HG03039 (cell line): ENCODE results near the gene CDHR3.
A peak's percentile ranks its signal among the peaks of the same experiment; 100 is the strongest.

Source experiments
- ATAC-seq: cut with Tn5 transposase; IDR thresholded peaks from one replicate; pipeline ENCODE4 v1.9.1; 2021; ENCODE audit warnings: mild to moderate bottlenecking, moderate library complexity; ENCODE audit not compliant: unreplicated experiment

Gene CDHR3

DNA sequence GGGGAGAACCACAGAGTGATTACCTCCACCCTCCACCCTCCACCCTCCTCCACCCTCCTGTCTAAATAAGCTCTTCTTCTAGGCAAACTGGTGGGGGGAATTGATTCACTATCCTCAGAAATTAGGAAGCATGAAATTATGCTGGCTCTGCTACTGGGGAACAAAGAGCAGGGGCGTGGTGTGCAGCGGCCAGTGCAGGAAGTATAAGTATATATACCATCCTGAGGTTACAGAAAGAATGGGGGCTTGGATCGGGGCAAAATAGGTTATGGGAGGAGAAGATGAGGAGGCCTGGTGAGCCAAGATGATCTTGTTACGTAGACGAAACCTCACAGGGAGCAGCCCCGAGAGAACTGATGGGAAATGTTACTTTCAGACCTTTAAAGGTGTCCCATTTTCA lies 100.0 kb downstream of the CDHR3 start:
- ATAC-seq, result no peak

GRCh38 chr7:106063692-106064091 lies 100.6 kb downstream of the CDHR3 start:
- no peak for ATAC-seq

- ATAC-seq, result no peak
Observed at GRCh38 chr7:106064316-106064715, 101.3 kb downstream of the CDHR3 start.

DNA sequence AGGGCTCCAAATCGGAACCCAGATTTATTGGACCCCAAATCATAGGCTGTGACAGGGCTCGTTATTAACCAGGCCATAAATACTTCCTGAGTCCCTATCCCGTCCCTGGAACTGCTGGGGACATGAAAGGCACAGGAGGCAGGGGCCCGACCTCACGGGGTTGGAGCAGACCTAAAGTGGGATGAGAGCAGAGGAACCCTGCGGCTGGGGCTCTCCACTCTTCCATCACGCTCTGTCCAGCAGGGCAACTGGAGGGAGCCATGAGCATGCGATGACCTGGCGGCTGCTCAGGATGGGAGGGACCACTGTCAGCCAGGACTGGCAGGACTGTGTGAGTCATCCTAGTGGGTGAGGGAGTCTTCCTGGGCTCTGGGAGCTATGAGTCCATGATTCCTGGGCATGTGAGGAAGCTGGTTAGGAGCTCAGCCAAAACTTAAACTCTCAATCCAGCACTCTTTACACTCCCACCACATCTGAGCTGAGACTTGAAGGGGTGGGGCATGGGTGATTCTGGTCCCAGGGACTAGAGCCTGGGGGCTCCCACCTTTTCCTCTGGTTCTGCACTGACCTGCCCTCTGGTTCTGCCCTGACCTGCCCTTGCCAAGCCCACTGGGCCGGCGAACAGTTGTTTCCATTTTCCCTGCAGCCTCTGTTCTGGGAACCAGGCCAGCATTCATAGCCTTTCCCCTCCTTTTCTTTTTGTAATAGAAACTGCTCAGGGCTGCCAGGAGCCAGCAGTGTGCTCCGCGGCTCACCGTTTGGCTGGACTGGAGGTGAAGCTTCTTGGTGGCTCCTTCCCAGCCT lies 101.9 kb downstream of the CDHR3 start:
- no peak for ATAC-seq

DNA sequence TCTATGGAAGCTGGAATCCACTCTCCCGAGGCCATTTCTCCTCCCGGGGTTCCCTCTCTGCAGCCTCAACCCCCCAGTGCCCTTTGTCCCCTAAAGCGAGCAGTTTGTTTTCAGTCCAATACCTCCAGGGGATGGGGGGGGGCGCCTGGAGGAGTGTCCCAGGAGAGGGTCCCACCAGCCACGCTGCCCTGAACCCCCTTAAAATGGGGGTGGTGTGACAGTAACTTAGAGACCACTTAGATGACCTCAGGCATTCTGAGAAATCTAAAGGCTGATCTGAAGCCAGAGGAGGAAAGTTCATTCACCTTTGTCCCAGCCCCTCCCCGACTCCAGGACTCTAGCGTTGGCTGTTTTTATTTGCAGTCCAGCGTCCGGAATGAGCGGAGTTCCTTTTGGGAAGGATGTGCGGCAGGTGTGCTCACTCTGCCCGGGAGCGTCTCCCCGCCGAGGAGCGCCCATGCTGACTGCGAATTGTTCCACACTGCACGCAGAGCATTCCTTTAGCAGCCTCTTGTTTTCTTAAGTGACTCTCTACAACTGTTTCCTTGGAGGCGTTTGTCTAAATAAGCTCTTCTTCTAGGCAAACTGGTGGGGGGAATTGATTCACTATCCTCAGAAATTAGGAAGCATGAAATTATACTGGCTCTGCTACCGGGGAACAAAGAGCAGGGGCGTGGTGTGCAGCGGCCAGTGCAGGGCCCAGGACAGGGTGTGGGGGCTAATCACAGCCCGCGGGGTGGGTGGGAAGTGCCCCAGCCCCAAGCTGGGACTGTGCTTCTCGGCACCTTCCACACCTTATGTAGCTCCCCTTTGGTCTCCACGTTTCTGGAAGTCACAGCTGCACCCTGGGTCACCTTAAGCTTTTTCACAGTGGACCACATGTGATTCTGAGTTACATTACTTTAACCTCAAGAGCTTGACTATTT lies 102.8 kb downstream of the CDHR3 start:
- no peak for ATAC-seq

DNA sequence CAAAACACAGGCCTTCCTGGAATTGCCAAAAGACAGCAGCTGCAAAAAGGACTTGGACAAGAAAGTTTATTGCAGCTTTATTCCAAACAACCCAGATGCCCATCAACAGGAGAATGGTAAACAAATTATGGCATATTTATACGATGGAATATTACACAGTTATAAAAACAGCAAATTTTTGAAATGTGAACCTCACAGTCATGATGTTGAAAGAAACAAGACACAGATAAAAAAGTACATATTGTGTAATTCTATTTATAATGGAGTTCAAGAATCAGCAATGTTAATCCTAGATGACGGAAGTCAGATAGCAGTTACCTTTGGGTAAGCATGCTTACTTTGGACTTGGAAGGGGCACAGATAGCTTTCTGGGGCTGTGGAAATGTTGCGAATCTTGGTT lies 104.6 kb downstream of the CDHR3 start:
- ATAC-seq, result no peak

DNA sequence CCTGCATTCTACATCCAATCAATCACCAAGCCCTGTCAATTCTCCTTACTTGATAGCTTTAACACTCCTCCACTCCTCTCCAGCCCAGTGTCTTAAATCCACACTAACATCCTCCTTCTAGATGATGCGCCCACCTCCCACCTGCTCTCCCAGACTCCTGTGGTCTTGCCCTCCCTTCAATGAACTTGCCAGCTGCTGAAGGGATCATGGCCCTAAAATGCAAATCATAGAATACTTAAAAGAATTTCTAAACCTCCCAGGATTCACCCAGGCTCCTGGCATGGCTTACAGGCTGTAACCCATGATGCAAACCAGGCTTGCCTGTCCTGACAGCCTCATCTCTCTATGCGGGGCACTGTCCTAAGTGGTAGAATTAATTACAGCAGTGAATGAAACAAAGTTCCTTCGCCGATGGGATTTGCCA lies 105.5 kb downstream of the CDHR3 start:
- no peak for ATAC-seq

- ATAC-seq, result no peak
Observed at GRCh38 chr7:106068986-106069385, 105.9 kb downstream of the CDHR3 start.

- ATAC-seq, result no peak
Observed at GRCh38 chr7:106069471-106070200, 106.6 kb downstream of the CDHR3 start.

- no peak for ATAC-seq
Observed at GRCh38 chr7:106070201-106070551, 107.1 kb downstream of the CDHR3 start.

- no peak for ATAC-seq
Observed at GRCh38 chr7:106070567-106071254, 107.6 kb downstream of the CDHR3 start.

GRCh38 chr7:106071356-106071998 lies 108.4 kb downstream of the CDHR3 start:
- peak; percentile 95 for ATAC-seq

GRCh38 chr7:106071999-106072714 lies 109.1 kb downstream of the CDHR3 start:
- ATAC-seq, result no peak

GRCh38 chr7:106072715-106073091 lies 109.6 kb downstream of the CDHR3 start:
- ATAC-seq, result no peak

DNA sequence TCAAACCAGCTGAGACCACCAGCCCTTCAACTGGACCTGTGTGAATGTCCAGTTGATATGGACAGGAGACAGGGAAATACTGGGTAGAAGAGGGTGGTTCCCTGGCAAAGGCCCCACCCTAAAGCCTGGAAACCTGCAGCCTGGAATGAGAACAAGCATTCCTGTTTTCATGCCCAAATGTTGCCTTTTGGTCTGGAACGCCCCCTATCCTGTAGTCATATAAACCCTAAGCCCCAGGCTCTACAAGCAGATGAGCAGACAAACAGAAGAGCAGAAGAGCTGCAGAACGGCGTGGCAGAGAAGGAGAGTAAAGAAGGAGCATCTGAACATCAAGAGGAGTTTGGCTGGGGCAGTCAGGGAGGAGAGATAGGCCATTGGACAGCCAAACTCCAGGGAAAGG lies 110.6 kb downstream of the CDHR3 start:
- no peak for ATAC-seq

- ATAC-seq, result no peak
Observed at GRCh38 chr7:106074257-106074656, 111.2 kb downstream of the CDHR3 start.

GRCh38 chr7:106075937-106076336 lies 112.9 kb downstream of the CDHR3 start:
- no peak for ATAC-seq

DNA sequence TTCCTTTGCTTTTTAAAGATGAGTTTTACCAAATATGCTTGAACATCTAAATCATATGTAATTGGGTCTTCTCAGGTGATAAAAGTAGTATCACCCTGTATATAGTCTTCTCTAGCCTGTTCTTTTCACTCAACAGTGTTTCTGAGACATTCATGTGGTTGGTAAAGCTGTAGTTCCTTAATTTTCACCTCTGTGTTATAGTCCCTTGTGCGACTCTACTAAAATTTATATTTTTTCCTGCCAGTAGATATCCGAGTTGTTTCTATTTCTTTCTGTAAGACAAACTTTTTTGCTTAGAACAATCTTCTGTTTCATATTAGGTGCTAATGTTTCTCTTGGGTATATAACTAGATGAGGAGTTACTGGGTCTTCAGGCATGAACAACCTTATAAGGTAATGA lies 113.5 kb downstream of the CDHR3 start:
- ATAC-seq, result no peak

DNA sequence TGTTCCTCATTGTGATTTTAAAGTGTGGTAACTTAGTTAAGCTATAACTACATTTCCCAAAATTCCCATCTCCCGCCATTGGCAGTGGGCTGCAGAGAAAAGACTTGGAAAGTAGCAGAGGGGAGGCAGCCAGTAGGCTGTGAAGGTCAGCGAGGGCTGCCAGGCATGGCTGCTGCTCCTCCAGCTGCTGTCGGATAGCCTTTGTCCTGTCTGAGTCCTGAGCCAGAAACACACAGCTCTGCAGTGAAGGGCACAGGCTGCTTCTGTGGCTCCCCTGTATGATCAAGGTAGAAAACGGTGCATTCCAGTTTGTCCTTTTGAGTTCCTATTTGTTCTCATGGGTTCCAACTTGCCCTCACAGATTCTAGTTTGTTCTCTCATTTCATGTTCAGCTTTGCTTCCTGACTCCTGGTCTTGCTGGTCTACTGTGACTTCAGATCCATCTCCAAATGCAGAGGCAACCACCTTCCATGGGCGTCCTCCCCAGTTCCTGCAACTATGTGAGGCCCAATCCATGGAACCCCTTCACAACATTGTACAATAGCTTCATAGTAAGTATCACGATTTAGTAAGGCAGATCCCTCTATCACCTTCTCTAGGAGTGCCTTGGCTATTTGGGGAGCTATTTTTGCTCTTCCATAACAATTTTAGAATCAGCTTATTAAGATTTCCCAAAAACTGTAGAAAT lies 117.4 kb downstream of the CDHR3 start:
- ATAC-seq, result no peak
